Measurements from ENCODE around the gene MRPS23.
A peak's percentile ranks its signal among the peaks of the same experiment; 100 is the strongest.

The MRPS23 gene

GRCh38 chr17:57849874-57850754, at the start of gene MRPS23:
MRPS23 (minus strand) TSS chr17:57850044; CDS start chr17:57850010, 34 bp downstream.
- DNase-seq (ENCODE audit: low read depth in 2 of 2): peak; percentile 88 to 94

GRCh38 chr17:57899391-57899790, 49.5 kb upstream of the MRPS23 start:
- no peak for DNase-seq (ENCODE audit: low read depth in 2 of 2)

- DNase-seq (ENCODE audit: low read depth in 2 of 2): no peak
These were observed 48.9 kb upstream of the MRPS23 start for GRCh38 chr17:57898487-57899311.

GRCh38 chr17:57895382-57896060, 45.7 kb upstream of the MRPS23 start:
- DNase-seq (ENCODE audit: low read depth in 2 of 2): no peak

- DNase-seq (ENCODE audit: low read depth in 2 of 2): no peak
These were observed 45.0 kb upstream of the MRPS23 start for GRCh38 chr17:57894848-57895247.

GRCh38 chr17:57892820-57893595, 43.2 kb upstream of the MRPS23 start:
- DNase-seq (ENCODE audit: low read depth in 2 of 2): no peak

- DNase-seq (ENCODE audit: low read depth in 2 of 2): peak; percentile 53 to 60
These were observed 42.4 kb upstream of the MRPS23 start for GRCh38 chr17:57892146-57892819.

- no peak for DNase-seq (ENCODE audit: low read depth in 2 of 2)
These were observed 41.0 kb upstream of the MRPS23 start for GRCh38 chr17:57890857-57891232.

GRCh38 chr17:57889892-57890856, 40.3 kb upstream of the MRPS23 start:
- DNase-seq (ENCODE audit: low read depth in 2 of 2): no peak

- no peak for DNase-seq (ENCODE audit: low read depth in 2 of 2)
These were observed 39.4 kb upstream of the MRPS23 start for GRCh38 chr17:57889252-57889651.

- no peak for DNase-seq (ENCODE audit: low read depth in 2 of 2)
These were observed 38.7 kb upstream of the MRPS23 start for GRCh38 chr17:57888311-57889216.

GRCh38 chr17:57887161-57887560, 37.3 kb upstream of the MRPS23 start:
- DNase-seq (ENCODE audit: low read depth in 2 of 2): no peak

- DNase-seq (ENCODE audit: low read depth in 2 of 2): no peak
These were observed 36.2 kb upstream of the MRPS23 start for GRCh38 chr17:57886020-57886419.

GRCh38 chr17:57885148-57885915, 35.5 kb upstream of the MRPS23 start:
- no peak for DNase-seq (ENCODE audit: low read depth in 2 of 2)

GRCh38 chr17:57881783-57882351, 32.0 kb upstream of the MRPS23 start:
- no peak for DNase-seq (ENCODE audit: low read depth in 2 of 2)

- no peak for DNase-seq (ENCODE audit: low read depth in 2 of 2)
These were observed 31.3 kb upstream of the MRPS23 start for GRCh38 chr17:57881143-57881542.

- DNase-seq (ENCODE audit: low read depth in 2 of 2): no peak
These were observed 30.2 kb upstream of the MRPS23 start for GRCh38 chr17:57880086-57880456.
